ENCODE data around the gene TLR8.

DNA sequence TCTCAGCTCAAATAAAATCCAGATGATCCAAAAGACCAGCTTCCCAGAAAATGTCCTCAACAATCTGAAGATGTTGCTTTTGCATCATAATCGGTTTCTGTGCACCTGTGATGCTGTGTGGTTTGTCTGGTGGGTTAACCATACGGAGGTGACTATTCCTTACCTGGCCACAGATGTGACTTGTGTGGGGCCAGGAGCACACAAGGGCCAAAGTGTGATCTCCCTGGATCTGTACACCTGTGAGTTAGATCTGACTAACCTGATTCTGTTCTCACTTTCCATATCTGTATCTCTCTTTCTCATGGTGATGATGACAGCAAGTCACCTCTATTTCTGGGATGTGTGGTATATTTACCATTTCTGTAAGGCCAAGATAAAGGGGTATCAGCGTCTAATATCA lies 18.7 kb upstream of the TLR8 start:
- TF ChIP-seq, protein P1, sequence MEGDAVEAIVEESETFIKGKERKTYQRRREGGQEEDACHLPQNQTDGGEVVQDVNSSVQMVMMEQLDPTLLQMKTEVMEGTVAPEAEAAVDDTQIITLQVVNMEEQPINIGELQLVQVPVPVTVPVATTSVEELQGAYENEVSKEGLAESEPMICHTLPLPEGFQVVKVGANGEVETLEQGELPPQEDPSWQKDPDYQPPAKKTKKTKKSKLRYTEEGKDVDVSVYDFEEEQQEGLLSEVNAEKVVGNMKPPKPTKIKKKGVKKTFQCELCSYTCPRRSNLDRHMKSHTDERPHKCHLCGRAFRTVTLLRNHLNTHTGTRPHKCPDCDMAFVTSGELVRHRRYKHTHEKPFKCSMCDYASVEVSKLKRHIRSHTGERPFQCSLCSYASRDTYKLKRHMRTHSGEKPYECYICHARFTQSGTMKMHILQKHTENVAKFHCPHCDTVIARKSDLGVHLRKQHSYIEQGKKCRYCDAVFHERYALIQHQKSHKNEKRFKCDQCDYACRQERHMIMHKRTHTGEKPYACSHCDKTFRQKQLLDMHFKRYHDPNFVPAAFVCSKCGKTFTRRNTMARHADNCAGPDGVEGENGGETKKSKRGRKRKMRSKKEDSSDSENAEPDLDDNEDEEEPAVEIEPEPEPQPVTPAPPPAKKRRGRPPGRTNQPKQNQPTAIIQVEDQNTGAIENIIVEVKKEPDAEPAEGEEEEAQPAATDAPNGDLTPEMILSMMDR (IDR thresholded peaks at IDR 0.05): no peak
- no peak for TF ChIP-seq POLR2A (IDR thresholded peaks at IDR 0.05)

Data from lower leg skin (tissue), 3 donors.